OCI-LY1 (cell line): ENCODE results near the gene GPLD1.

Experiments
- EZH2 ChIP-seq: fragments of 200-600 bp; sonication (generic), shearing (Covaris generic); IDR thresholded peaks from 2 replicates; pipeline ENCODE4 v1.8.0; 2017; ENCODE audit warnings: borderline replicate concordance, mixed run types, mild to moderate bottlenecking, antibody characterized with exemption, low read length, moderate library complexity, mixed read lengths
- TF ChIP-seq, protein P1 (sequence below): fragments of 200-600 bp; sonication (generic), shearing (Covaris generic); IDR thresholded peaks from 2 replicates; pipeline ENCODE4 v1.5.1; 2017; ENCODE audit warnings: mild to moderate bottlenecking, antibody characterized with exemption, low read length, moderate library complexity, mixed read lengths

DNA sequence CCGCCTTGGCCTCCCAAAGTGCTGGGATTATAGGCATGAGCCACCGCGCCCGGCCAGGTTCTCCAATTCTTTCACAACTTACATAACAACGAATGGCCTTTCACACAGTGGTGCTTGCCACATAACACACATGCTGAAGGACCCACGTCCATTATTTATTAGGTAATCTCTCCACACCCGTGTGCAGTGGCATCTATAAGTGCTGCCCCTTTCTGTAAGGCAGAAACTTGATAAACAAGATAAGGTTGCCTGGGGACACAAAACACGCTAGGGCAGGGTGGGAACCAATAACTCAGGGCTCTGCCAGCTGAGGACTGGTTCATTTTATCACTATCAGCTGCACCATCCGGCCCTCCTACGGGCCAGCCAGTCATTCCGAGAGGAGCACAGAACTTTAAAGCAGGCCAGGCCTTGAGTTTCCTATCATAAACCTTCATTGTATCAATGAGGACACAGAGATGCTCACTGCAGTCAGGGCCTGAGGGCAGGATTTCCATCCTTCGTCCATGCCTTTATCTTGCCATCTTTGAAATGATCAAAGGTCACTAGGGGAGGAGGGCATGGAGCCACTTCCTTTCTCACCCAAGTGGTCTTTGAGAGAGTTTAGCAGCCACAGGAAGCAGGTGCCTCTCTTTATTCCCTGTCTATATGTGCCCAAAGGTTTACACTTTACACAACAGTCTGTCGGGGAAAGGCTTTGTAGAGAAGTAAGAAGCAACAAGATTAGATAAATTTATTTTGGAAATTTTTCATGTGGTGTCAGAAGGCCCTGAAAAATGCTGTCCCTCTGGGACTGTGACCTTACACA, 37.6 kb downstream of the GPLD1 start:
- TF ChIP-seq, protein P1, sequence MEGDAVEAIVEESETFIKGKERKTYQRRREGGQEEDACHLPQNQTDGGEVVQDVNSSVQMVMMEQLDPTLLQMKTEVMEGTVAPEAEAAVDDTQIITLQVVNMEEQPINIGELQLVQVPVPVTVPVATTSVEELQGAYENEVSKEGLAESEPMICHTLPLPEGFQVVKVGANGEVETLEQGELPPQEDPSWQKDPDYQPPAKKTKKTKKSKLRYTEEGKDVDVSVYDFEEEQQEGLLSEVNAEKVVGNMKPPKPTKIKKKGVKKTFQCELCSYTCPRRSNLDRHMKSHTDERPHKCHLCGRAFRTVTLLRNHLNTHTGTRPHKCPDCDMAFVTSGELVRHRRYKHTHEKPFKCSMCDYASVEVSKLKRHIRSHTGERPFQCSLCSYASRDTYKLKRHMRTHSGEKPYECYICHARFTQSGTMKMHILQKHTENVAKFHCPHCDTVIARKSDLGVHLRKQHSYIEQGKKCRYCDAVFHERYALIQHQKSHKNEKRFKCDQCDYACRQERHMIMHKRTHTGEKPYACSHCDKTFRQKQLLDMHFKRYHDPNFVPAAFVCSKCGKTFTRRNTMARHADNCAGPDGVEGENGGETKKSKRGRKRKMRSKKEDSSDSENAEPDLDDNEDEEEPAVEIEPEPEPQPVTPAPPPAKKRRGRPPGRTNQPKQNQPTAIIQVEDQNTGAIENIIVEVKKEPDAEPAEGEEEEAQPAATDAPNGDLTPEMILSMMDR = no peak
- TF ChIP-seq EZH2 = no peak
